Vagina (tissue), 2 donors: ENCODE results near the gene SCARB1. TPM values are rescaled to one million over a fixed set of nuclear protein-coding genes. Genes with fewer than 3 reads are reported as not detected.

Experiments
- DNase-seq, 2 donors: peaks; one replicate each; pipeline ENCODE4 v3.0.0-alpha.2; 2017; ENCODE audit errors: extremely low spot score in 2 of 2
- H3K27ac ChIP-seq: fragments of 200-600 bp; sonication (generic); one replicate; pipeline ENCODE4 v1.5.1; 2019
- H3K27me3 ChIP-seq: fragments of 200-600 bp; sonication (generic); one replicate; pipeline ENCODE4 v1.5.1; 2019
- H3K36me3 ChIP-seq, 2 donors: fragments of 200-600 bp; sonication (generic); one replicate each; pipeline ENCODE4 v1.5.1; 2017 to 2019
- H3K4me1 ChIP-seq: fragments of 200-600 bp; sonication (generic); one replicate; pipeline ENCODE4 v1.5.1; 2019
- H3K4me3 ChIP-seq, 2 donors: fragments of 200-600 bp; sonication (generic); 1 replicate in 1 of 2; 2 replicates in 1 of 2; pipeline ENCODE4 v1.5.1; 2016 to 2019
- H3K9me3 ChIP-seq: fragments of 200-600 bp; sonication (generic); one replicate; pipeline ENCODE4 v1.5.1; 2019
- POLR2A ChIP-seq, 2 donors: fragments of 450-650 bp; IDR thresholded peaks; one replicate each; pipeline ENCODE4 v1.6.1; 2017; ENCODE audit warnings: antibody characterized with exemption in 2 of 2, mild to moderate bottlenecking in 2 of 2, moderate library complexity in 2 of 2
- POLR2AphosphoS5 ChIP-seq, 2 donors: sonication (generic); formaldehyde crosslinking; IDR thresholded peaks; one replicate each; pipeline ENCODE4 v1.9.0; 2017; ENCODE audit warnings: antibody characterized with exemption in 2 of 2, mild to moderate bottlenecking in 2 of 2, low read depth in 1 of 2; ENCODE audit not compliant: insufficient read depth in 1 of 2
- intact Hi-C: fragments of 100-400 bp; cut with DNase I; formaldehyde crosslinking; loops from one replicate; pipeline ENCODE4 v1.15.1; 2023
- total RNA-seq: library from RNA; depleted of rRNA; stranded (reverse); fragments of >200 nt; gene quantifications from one replicate; pipeline ENCODE4 v1.2.3, GENCODE V29; 2016
- TF ChIP-seq, protein P1 (sequence below), 3 experiments: fragments of 450-650 bp in 2 of 3; fragments of 200-600 bp in 1 of 3; sonication (generic) in 1 of 3; IDR thresholded peaks; one replicate each; pipeline ENCODE4 v1.5.1; 2017 to 2019; ENCODE audit warnings: antibody characterized with exemption in 3 of 3, mild to moderate bottlenecking in 2 of 3, moderate library complexity in 2 of 3

The SCARB1 gene
- total RNA-seq, 1 donor from 2014 or later, result 20.6 TPM

DNA sequence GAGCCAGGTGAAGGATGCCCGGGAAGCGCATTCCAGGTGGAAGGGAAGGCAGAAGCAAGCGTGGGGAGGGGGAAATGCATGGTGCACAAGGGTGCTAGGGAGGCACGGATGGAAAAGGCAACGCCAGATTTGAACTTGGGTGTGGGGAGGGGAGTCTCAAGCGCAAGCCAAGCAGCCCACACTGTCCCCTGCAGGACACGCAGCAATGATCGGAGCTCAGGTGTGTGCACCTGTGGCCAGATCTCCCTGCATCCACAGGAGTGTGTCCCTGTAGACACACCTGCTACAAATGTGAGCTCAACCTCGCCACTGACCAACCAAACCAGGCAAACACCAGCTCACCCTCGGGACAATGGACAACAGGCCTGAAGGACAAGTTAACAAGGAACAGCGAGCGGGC is 63.2 kb downstream of the SCARB1 start:
- no peak for DNase-seq
- TF ChIP-seq POLR2A (IDR thresholded peaks at IDR 0.05) (no peak), POLR2AphosphoS5 (IDR thresholded peaks at IDR 0.05; ENCODE audit: insufficient read depth in 1 of 2, low read depth in 1 of 2) (no peak)
- TF ChIP-seq, protein P1, sequence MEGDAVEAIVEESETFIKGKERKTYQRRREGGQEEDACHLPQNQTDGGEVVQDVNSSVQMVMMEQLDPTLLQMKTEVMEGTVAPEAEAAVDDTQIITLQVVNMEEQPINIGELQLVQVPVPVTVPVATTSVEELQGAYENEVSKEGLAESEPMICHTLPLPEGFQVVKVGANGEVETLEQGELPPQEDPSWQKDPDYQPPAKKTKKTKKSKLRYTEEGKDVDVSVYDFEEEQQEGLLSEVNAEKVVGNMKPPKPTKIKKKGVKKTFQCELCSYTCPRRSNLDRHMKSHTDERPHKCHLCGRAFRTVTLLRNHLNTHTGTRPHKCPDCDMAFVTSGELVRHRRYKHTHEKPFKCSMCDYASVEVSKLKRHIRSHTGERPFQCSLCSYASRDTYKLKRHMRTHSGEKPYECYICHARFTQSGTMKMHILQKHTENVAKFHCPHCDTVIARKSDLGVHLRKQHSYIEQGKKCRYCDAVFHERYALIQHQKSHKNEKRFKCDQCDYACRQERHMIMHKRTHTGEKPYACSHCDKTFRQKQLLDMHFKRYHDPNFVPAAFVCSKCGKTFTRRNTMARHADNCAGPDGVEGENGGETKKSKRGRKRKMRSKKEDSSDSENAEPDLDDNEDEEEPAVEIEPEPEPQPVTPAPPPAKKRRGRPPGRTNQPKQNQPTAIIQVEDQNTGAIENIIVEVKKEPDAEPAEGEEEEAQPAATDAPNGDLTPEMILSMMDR (IDR thresholded peaks at IDR 0.05), result no peak
- Histone ChIP-seq H3K4me1 (peaks cover 11% of the 10 kb centered on the region), H3K9me3 (no peaks in the 10 kb centered on the region), H3K36me3 (no peaks in the 10 kb centered on the region), H3K27ac (no peak overlapping the region), H3K4me3 (no peak overlapping the region), H3K27me3 (no peaks in the 10 kb centered on the region)
- intact Hi-C loops, result no loop called here

DNA sequence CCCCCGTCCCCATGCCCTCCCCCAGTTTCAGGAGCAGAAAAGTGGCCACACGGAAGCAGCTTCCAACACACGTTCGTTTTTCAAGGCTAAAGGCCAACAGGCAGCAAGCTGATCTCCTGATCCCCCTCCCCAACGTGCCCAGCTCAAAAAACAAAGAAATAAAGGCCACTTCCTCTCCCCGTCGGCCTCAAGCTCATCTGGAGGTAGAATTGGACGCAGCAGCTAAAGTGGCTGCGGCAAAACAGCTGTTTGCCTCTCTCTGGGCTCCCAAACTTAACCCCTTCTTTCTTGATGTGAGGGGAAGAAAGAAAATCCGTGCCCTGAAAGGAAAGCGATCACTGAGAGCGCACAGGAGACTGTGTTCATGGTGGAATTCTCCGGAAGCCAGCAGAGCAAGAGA is 66.3 kb downstream of the SCARB1 start:
- intact Hi-C loops, result no loop called here
- Histone ChIP-seq H3K27ac (no peak overlapping the region), H3K4me3 (no peak overlapping the region), H3K27me3 (no peaks in the 10 kb centered on the region), H3K9me3 (no peaks in the 10 kb centered on the region), H3K4me1 (no peaks in the 10 kb centered on the region), H3K36me3 (no peaks in the 10 kb centered on the region)
- TF ChIP-seq, protein P1 (IDR thresholded peaks at IDR 0.05), result no peak
- TF ChIP-seq POLR2A (IDR thresholded peaks at IDR 0.05) (no peak), POLR2AphosphoS5 (IDR thresholded peaks at IDR 0.05; ENCODE audit: insufficient read depth in 1 of 2, low read depth in 1 of 2) (no peak)
- no peak for DNase-seq

DNA sequence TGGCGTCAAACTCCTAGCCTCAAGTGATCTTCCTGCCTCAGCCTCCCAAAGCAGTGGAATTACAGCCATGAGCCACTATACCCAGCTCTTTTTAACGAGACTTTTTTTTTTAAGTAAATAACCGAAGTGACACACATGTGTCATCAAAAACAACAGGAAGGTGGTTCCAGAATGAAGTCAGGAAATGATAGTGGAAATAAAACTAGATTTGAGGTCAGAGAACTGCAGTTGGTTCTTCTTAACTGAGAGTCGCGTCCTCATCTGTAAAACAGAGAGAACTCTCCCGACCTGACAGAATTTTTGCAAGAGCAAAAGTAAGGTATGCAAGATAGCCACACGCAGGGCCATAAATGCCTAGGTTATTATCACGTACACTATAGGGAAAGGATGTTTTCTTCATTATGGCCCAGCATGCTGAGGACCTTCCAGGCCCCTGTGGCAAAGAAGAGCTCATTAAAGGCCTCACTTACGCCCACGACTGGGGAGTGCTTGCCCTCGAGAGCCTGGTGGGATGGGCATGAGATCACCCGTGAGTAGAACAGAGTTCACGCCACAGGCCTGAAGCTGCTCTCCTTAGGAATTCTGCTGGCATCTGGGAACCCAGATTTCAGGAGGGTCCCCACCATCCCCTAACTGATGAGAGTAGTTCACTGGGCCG is 67.2 kb downstream of the SCARB1 start:
- Histone ChIP-seq H3K36me3 (no peaks in the 10 kb centered on the region), H3K4me3 (no peak overlapping the region), H3K27me3 (no peaks in the 10 kb centered on the region), H3K4me1 (no peaks in the 10 kb centered on the region), H3K9me3 (no peaks in the 10 kb centered on the region), H3K27ac (no peak overlapping the region)
- TF ChIP-seq, protein P1 (IDR thresholded peaks at IDR 0.05), result no peak
- TF ChIP-seq POLR2AphosphoS5 (IDR thresholded peaks at IDR 0.05; ENCODE audit: insufficient read depth in 1 of 2, low read depth in 1 of 2) (no peak), POLR2A (IDR thresholded peaks at IDR 0.05) (no peak)
- intact Hi-C loops, result no loop called here
- DNase-seq, result no peak

DNA sequence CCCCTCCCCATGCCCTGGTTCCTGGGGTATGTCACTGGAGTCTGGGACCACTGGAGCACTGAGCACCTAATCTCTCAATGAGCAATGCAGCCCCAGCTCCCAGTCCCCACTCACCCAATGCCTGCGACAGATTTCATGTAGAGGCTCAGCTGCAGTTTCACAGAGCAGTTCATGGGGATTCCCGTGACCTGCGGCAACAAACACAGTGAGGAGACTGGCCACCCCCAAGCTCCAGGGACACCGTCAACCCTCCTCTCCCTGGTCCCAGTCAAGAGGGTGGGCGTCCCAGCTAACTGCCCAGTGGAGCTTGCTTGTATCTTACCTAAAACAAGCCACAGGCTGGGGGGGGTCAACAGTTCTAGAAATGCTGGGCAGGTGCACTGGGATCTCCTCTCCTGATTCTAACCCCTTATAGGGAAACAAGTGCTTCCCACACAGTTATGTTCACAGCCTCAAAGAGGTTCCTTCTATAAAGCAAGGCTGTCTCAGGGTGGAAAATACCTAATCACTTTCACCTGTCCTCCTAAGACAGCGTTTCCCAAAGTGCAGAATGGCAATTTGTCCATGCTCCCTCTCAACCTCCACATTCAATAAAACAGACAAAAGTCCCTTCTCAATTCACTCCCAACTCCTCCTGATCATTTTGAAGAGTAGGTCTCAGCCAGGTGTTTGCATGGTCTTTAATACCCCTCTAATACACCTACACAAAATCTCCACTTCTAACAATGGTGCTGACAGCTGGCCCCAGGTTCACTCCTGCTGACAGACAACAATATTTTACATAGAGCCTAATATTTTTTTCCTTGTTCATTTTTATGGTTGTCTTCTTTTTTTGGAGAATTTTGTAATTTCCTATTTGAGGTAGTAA is 68.3 kb downstream of the SCARB1 start:
- H3K27me3 ChIP-seq, result no peaks in the 10 kb centered on the region
- H3K4me3 ChIP-seq, result no peak overlapping the region
- no peaks in the 10 kb centered on the region for H3K36me3 ChIP-seq
- intact Hi-C loops, result no loop called here
- DNase-seq, result no peak
- TF ChIP-seq POLR2AphosphoS5 (IDR thresholded peaks at IDR 0.05; ENCODE audit: insufficient read depth in 1 of 2, low read depth in 1 of 2) (no peak), POLR2A (IDR thresholded peaks at IDR 0.05) (no peak)
- TF ChIP-seq, protein P1 (IDR thresholded peaks at IDR 0.05), result no peak
- H3K9me3 ChIP-seq, result no peaks in the 10 kb centered on the region
- H3K27ac ChIP-seq, result no peak overlapping the region
- no peaks in the 10 kb centered on the region for H3K4me1 ChIP-seq
